ENCODE measurements around the gene RDX.

Gene RDX

DNA sequence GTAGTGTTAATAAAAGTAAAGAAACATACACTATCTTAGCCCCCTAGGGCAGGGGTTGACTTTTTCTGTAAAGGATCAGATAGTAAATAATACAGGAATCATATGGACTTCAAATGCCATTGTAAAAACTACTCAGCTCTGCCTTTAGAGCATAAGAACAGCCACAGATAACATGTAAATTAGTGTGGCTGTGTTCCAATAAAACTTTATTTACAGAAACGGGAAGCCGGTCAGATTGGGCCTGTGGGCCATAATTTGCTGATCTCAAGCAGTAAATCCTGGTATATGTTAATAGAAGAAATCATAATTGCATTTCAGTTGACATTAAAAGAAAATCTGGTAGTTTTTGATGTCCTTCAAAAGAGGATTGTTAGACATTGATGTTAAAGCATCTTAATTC is 126.7 kb downstream of the RDX start:
- DNase-seq (ENCODE audit: low spot score): no peak

DNA sequence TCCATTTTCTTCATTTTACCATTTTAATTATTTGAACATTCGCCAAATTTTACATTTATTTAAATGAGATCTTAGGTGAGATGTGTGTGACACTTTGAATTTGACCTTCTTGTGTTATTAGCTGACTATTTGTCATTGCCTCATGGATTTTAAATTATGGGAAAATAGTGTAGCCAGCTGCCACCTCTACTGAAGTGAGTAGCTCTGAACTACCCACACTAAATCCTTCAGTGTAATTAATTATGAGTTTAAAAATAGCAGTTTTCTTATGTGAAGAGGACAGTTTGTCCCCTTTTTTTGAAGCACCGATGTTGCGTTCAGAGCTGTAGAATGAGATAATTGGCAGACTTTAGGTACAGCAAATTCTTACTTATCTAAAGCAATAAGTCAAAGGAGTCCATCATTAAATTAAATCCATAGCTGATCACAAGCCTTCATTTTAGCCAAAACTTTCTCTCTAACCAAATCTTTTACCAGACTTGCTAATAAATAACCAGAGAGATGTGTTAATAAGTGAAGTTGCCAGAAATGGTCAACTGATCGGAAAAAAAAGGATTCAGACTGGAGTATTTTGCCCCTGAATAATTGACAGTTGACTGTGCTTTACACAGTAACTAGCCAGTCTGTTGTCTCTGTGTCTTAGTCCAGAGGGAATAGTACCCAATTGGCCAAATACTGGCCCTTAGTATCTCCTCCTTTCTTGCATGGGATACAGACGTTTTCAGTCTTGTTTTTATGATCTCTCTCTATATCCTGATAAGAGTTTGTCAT is 128.2 kb downstream of the RDX start:
- no peak for DNase-seq (ENCODE audit: low spot score)

DNA sequence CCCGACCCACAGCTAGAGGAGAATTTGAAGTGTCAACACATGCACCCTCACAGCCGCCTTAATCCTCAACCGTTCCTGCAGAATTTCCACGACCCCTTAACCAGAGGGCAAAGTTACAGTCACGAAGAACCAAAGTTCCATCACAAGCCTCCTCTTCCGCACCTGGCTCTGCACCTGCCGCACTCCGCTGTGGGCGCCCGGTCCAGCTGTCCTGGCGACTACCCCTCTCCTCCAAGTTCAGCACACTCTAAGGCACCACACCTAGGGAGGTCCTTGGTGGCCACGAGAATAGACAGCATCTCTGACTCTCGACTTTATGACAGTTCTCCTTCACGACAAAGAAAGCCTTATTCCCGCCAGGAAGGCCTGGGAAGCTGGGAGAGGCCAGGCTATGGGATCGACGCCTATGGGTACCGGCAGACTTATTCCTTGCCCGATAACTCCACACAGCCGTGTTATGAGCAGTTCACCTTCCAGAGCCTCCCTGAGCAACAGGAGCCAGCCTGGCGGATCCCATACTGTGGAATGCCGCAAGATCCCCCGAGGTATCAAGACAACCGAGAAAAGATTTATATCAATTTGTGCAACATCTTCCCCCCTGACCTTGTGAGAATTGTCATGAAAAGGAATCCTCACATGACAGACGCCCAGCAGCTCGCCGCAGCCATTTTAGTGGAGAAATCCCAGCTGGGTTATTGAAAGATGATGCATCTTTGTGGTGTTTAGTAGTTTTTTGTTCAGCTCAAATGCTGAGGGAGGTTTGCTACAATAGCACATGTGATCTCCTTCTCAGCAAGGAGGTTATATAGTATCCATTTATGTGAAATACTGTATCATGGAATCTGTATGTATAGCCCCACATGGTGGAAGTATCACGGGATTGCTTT is 131.1 kb downstream of the RDX start:
- DNase-seq (ENCODE audit: low spot score): no peak

DNA sequence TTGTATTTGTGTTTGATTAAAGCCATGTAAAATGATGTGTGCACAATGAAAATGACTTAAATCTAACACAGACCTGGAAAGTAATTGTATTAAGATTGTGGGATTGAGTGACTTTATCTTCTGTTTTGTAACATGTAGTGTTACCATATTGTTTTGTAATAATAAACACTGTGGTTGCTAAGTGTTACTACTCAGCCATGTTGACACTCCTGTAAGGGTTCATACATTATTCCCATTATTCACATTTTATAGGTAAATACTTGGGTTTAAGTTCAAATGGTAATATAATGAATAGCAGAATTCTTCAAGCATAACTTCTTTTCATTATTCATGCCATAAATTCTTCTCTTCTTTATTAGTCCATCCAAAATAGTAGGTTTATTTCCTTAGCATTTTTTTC is 134.2 kb downstream of the RDX start:
- DNase-seq (ENCODE audit: low spot score): no peak

DNA sequence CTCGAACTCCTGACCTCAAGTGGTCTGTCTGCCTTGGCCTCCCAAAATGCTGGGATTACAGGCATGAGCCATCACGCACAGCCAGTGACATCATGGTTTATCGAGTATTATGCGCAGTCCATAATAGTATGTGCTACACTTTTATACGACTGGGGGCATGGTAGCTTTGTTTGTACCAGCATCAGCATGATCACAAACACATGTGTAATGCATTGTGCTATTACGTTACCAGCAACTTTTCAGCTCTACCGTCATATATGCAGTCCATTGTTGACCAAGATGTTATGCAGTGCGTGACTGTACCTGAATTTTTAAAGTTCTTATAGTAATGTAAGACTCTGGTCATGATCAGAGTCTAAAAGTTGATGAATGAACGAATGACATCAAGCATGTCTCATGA is 135.4 kb downstream of the RDX start:
- no peak for DNase-seq (ENCODE audit: low spot score)

DNA sequence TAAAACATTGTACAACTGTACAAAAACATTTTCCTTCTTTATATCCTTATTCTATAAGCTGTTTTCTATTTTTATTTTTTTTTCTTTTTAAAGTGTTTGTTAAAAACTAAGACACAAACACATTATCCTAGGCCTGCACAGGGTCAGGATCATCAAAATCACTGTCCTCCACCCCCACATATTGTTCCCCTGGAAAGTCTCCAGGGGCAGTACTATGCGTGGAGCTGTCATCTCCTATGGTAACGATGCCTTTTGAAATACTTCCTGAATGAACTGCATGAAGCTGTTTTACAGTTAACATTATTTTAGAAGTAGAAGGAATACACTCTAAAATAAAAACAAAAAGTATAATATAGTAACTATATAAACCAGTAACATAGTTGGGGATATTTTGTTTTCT is 136.0 kb downstream of the RDX start:
- DNase-seq (ENCODE audit: low spot score): no peak

DNA sequence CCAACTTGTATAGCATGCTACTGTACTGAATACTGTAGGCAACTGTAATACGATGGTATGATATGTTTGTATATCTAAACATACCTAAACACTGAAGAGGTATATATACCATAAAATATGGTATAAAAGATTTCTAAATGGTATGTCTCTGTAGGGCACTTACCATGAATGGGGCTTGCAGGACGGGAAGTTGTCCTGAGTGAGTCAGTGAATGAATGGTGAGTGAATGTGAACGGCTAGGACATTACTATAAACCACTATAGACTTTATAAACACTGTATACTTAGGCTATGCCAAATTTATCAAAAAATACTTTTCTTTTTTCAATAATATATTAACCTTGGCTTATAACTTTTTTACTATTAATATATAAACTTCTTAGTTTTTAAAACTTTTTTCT is 136.4 kb downstream of the RDX start:
- no peak for DNase-seq (ENCODE audit: low spot score)

DNA sequence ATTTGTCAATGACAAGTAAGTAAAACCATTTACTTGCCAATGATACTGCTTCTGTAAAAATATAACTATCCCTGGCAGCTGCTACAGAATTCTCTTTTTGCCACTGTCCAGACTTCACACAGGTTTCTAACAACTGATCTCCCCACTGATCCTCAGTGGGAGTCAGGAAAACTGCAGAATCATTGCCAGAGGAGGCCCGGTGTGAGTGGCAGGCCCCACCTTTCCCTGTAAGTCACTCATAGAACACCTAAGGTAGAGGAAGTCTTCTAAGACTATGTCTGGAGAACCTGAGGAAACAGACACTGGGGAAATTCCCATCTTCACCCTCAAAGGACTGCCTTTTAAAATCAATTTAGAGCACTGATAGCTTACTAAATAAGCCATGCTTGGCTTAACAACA is 136.9 kb downstream of the RDX start:
- DNase-seq (ENCODE audit: low spot score): no peak

DNA sequence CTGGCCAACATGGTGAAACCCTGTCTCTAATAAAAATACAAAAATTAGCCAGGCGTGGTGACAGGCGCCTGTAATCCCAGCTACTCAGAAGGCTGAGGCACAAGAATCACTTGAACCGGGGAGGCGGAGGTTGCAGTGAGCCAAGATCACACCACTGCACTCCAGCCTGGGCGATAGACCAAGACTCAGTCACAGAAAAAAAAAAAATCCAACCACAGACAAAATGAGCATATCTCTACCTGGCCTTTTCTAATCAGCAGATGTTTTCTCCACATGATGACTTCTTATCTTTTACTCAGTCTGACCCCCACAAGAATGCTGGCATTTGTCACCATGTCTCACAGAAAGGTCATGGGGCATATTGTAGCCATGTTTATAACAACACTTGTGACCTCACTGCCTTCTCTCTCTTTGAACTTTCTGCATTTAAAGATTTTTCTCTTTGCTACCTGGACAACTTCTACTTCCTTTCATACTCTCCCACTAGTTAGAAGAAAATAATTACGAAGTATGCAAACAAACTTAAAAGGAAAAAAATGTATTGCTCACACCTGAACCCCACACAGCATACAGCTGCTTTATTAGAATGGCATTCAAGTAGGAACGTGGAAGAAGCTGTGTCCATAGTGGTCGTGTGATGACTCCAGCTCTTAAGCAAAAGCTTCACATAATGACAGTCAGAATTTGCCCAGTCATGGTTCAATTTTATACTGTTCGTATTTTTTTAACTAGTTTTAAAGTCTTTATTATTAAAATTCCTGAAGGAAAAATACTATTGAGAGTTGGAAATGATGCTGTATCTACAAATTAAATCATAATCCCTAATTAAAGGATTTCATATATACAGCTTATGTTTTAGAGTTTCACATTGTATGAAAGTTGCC is 137.9 kb downstream of the RDX start:
- no peak for DNase-seq (ENCODE audit: low spot score)

DNA sequence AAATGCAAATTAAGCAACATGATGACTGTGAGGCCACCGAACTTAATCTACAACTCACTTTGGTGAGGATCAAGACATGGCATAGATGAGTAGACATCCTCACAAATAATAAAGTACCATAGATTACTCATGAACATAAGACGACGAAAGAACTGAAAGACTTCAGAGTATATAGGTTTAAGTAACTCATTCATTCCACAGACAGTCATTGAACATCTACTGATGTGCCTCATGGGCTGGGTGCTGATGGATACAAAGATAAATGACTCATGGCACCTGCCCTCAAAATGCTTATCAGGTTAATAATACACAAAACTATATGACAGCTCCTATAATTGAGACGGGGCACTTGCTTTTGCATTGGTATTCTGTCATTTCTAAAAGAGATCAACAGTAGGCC is 139.9 kb downstream of the RDX start:
- no peak for DNase-seq (ENCODE audit: low spot score)

DNA sequence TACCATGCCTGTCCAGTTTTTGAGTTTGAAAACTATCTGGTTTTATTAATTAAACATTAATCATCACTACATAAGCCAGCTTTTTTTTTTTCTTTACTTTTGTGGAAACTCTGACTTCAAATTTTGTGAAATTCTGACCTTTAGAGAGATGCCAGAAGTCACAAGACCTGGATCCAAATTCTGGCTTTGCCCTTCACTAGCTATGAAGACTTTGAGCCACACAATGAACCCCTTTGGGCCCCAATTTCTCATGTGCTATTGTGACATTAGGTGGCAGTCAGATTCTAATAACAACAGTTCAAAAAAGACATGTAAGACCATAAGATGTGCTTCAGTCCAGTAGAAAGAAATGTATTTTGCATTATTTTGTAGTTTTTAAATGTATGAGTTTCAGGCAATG is 142.9 kb downstream of the RDX start:
- no peak for DNase-seq (ENCODE audit: low spot score)

DNA sequence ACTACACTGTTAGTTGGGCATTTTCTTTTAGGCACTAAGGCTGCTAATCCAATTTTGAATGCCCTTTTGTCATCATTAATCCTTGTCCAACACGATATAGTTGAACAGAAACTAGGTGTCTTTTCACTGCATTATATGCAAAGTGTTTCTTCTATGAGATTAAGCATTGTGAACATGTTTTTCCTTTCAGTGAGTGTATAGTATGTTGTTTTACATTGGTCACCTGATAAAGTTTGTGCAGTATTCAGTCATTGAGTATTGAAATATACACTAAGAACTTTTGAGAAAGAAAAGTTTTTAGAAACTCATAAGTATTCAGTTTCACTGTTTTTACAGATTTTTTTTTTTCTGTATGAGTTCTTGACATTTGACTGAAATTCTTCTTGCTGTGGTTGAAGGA is 144.2 kb downstream of the RDX start:
- no peak for DNase-seq (ENCODE audit: low spot score)

DNA sequence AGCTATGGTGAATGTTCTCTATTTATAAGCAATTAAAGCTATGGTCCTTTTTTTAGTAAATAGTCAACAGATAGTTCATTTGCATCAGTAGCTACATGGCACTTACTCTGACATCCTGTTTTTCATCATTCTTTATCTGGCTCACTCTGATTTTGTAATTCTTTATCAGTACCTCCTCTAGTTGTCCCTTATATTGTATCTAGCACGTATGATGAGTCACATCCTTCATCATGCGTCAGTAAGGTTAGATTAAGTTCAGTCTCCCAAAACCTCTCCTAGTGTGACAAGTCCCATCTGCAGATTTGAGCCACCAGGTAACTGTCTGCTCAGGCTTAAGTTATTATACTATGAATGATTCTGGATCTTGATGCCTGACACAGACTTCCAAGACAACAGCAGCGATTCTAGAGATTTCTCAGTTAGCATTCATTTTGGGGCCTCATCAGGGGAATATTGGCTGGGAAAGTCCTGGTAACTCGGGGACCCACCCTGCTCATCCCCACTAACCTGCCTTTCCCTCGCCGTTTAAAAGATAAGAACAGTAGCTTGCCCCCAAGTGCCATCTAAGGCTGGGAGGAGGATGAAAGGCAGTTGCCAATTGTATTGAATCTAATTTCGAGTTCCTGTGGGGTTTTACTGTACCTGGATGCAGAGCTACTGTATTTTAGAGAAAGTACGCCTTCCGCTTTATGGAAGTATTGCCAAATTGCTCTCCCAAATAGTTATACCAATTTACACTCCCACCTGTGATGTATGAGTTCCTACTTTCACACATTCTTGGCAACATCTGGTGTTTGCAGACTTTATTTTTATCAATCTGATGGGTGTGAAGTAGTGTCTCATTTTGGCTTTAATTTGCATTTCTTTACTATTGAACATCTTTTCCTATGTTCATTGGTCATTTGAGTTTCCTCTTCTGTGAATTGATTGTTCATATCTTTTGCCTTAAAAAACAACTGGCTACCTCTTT is 147.4 kb downstream of the RDX start:
- no peak for DNase-seq (ENCODE audit: low spot score)

DNA sequence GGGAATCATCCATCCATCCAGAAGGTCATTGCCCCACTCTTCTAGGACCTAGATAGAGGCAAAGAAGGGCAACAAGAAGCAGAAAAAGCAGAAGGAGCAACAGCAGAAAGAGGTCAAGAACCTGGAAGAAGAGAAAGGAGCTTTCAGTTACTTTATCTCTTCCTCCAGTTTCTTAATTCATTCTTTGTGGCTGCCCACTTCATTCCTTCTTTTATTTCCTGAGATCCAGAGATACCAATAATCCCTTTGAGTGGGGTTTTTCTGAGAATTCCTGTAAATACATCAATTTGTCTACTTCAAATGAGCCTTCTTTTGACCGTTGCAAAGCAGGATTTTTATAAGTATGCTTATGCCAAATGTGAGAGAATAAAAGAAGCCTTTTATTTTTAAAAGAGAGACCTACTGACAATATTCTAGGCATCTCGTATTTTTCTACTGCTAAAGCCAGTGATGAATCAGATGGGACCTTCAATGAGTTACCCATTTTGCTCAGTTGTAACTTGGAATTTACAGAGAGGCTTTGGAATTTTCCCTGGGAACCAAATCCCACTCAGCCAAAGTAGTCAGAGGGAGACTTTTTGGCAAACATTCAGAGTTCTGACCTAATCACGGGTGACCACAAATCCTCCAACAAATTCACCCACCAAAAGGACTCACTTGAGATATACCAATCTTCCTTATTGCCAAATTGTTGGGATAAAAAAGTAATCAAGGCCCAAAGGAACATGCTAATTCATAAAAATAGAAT is 148.3 kb downstream of the RDX start:
- DNase-seq (ENCODE audit: low spot score): no peak

DNA sequence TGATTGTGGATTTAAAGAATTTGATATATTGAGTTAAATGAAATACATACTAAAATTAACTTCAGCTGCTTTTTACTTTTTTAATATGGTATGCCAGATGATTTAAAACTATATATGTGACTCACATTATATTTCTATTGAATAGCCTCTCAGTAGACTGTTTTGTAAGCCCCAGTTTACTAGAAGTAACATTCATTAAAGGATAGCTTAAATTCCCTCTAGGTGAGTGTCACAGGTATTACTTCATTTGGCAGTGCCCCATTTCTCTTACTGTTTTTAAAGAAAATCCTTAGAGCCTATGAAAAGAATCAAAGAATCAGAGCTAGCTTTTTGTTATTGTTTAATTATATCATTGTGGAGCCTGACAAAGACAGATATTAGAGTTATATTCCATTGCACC is 154.6 kb downstream of the RDX start:
- DNase-seq (ENCODE audit: low spot score): no peak

DNA sequence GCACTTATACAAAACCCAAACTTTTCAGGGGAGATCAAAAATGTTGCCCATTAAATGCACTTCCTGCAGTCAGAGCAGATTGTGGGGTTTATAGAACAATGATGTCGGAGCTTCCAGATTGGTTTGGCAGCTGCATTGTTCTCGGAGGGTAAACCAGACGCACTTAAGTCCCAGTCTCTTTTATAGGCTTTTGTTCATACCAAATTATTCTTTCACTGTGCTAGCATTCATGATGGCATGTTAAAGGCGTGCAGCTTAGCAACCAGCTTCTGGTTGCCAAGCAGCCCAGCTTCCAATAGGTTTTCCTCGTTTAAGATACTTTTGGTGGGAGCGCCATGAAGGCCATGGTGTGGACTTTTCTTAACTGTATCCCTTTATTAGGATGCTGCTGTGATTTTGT is 162.3 kb downstream of the RDX start:
- DNase-seq (ENCODE audit: low spot score): peak; percentile 68

DNA sequence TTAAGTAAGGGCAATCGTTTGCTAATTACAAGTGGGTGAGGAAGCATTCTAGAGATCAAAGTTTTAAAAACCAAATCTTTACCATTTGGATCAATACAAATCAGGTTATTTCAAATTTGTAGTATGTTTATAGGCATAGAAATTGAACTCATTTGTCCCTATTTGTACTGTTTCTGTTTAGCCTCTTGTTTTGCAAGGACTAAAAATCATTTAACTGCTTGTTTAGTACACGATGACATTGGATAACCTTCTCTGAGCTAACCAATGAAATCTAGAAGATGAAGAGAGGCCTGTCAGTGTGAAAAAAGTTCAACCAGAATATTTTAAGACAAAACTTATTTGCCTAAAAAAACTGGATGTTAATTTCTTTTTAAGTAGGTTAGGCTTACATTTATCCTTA is 163.3 kb downstream of the RDX start:
- DNase-seq (ENCODE audit: low spot score): no peak

DNA sequence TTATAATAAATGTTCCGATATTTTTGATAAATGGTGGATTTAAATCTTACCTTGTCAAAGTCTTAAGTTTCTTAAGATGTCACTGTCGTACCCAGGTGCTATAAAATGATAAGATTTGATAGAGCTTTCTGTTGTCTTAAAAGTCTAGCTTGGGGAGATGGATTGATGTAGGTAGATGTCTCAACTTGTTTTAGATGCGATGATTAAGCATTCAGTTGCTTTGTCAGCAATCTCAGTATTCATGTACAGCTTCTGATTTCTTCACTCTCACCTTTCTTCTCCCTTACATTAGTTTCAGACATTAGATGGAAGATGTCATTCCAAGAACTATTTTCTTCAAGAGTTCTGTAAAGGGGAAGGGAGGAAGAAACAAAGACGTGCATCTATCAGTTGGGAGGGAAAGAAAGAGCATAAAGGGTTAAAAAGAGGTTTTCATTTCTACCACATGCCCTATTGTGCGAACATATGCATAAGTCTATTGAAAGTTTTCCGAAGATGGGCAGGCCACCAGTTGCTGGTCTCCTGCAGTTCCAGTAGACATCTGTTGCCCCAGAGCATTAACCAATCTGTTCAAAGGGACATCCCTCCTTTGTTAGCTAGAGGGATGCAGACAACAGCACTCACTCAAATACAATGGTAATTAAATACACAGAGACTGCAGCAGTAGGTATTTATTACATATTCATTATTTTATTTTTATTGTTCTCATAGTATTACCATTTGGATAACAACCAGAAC is 164.9 kb downstream of the RDX start:
- DNase-seq (ENCODE audit: low spot score): no peak

DNA sequence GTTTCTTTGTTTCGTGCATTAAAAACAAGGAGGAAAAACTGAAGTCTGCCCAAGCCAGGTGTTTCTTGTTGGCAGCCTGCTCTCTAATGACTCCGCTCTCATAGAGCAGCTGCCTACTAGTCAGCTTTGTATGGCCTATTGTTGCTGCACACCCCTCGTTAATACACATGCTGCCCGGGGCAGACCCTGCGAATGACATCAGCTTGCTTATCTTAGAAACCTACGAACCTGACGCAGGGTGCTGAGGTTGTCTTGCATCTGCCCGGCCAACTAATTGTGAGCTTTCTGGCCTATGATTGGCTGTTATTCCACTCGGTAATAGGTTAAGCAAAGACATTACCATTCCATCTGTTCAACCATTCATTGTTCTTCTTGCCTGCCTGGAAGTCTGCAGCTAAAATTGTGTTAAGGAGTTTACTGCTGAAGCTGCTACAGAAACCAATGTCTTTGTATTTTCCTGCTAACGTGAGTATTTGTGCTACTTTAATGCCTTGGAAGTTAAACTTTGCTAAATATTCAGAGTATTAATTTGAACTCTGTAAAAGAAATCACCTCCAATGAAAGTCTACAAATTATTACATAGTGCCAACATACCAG is 165.7 kb downstream of the RDX start:
- DNase-seq (ENCODE audit: low spot score): peak; percentile 68
